Endothelial cell of umbilical vein (primary cell): ENCODE measurements around the gene DSCAML1. TPM values are rescaled to one million over a fixed set of nuclear protein-coding genes. Genes with fewer than 3 reads are reported as not detected.
"Not testable (repeated sequence)": the region's sequence is repeated elsewhere in the genome, so short reads cannot be mapped to it uniquely, and the experiment has no call there.

ENCODE experiments used
- BruUV-seq: library from RNA; stranded (reverse); fragments of 400-500 nt; replicated peaks from 2 replicates; lab custom pipeline; 2021; lab: Mats Ljungman, UMichigan
- CTCF ChIA-PET: fragments of 300-600, 350-600 bp; sonication (Branson Sonifier 250); formaldehyde crosslinking; loops from one replicate; lab custom pipeline; 2021; ENCODE audit warnings: antibody characterized with exemption, inconsistent platforms; lab: Charles Lee
- POLR2A ChIA-PET: fragments of 300-600, 350-600 bp; sonication (Branson Sonifier 250); formaldehyde crosslinking; loops from one replicate; lab custom pipeline; 2021; ENCODE audit warnings: antibody characterized with exemption, inconsistent platforms; lab: Charles Lee
- DNase-seq: peaks from one replicate; pipeline ENCODE4 v3.0.0-alpha.2; 2011; ENCODE audit warnings: low read depth, low spot score
- FAIRE-seq: peaks from 2 replicates; lab custom pipeline; 2011; peaks lifted over from hg19 to GRCh38; lab: Jason Lieb, UNC
- H2AFZ ChIP-seq: 2 replicates; pipeline ENCODE4 v1.6.0; 2012; ENCODE audit warnings: low read depth, low read length, control low read depth, inconsistent platforms
- H3K27ac ChIP-seq: 2 replicates; pipeline ENCODE4 v1.5.1; 2011; ENCODE audit warnings: low read depth, mild to moderate bottlenecking, control low read depth, low read length, moderate library complexity; ENCODE audit not compliant: insufficient read depth
- H3K27me3 ChIP-seq, 2 experiments: 2 replicates each; pipeline versions ENCODE4 v1.6.0 to v1.6.1; 2011; ENCODE audit warnings: low read length in 2 of 2, mixed read lengths in 1 of 2; ENCODE audit not compliant: control insufficient read depth in 2 of 2, insufficient read depth in 2 of 2
- H3K36me3 ChIP-seq, 2 experiments: 2 replicates in 1 of 2; 3 replicates in 1 of 2; pipeline ENCODE4 v1.5.1; 2011; ENCODE audit warnings: low read length in 2 of 2, mild to moderate bottlenecking in 1 of 2, moderate library complexity in 1 of 2; ENCODE audit not compliant: control insufficient read depth in 2 of 2, insufficient read depth in 2 of 2; ENCODE audit errors: extremely low read depth in 1 of 2
- H3K4me1 ChIP-seq: 3 replicates; pipeline ENCODE4 v1.5.1; 2011; ENCODE audit warnings: mild to moderate bottlenecking, low read length; ENCODE audit not compliant: control insufficient read depth, insufficient read depth; ENCODE audit errors: extremely low read depth
- H3K4me2 ChIP-seq: 2 replicates; pipeline ENCODE4 v1.6.1; 2011; ENCODE audit warnings: low read length, control low read depth, mixed read lengths; ENCODE audit not compliant: insufficient read depth
- H3K4me3 ChIP-seq, 3 experiments: fragments of 200-600 bp in 1 of 3; sonication (generic), shearing (Covaris generic) in 1 of 3; replicated peaks in 1 of 3; 2 replicates each; pipeline ENCODE4 v1.5.1; 2011 to 2016; ENCODE audit warnings: control low read depth in 3 of 3, low read length in 3 of 3, mild to moderate bottlenecking in 2 of 3, inconsistent platforms in 1 of 3, low read depth in 1 of 3, moderate library complexity in 1 of 3; ENCODE audit not compliant: insufficient read depth in 1 of 3
- H3K79me2 ChIP-seq: 2 replicates; pipeline ENCODE4 v1.6.0; 2012; ENCODE audit warnings: low read length, inconsistent platforms; ENCODE audit not compliant: control insufficient read depth, insufficient read depth
- H3K9ac ChIP-seq: replicated peaks from 2 replicates; pipeline ENCODE3; 2011; ENCODE audit warnings: low read length, control low read depth; ENCODE audit not compliant: insufficient read depth; ENCODE audit errors: extremely low read depth
- H3K9me1 ChIP-seq: replicated peaks from 3 replicates; pipeline ENCODE4 v1.6.0; 2011; ENCODE audit warnings: mild to moderate bottlenecking, low read length; ENCODE audit not compliant: control insufficient read depth, insufficient read depth; ENCODE audit errors: extremely low read depth
- H3K9me3 ChIP-seq: replicated peaks from 2 replicates; pipeline ENCODE4 v1.5.1; 2012; ENCODE audit warnings: low read length, inconsistent platforms; ENCODE audit not compliant: control insufficient read depth, insufficient read depth
- H4K20me1 ChIP-seq: replicated peaks from 2 replicates; pipeline ENCODE3; 2011; ENCODE audit warnings: mild to moderate bottlenecking, low read length; ENCODE audit not compliant: control insufficient read depth, insufficient read depth; ENCODE audit errors: extremely low read depth
- EZH2 ChIP-seq: IDR thresholded peaks from 2 replicates; pipeline ENCODE4 v1.6.1; 2012; ENCODE audit warnings: borderline replicate concordance, low read depth, mild to moderate bottlenecking, moderate library complexity, low read length, inconsistent platforms; ENCODE audit not compliant: severe bottlenecking
- FOS ChIP-seq: IDR thresholded peaks from 2 replicates; pipeline ENCODE4 v1.6.1; 2011; ENCODE audit warnings: mild to moderate bottlenecking, low read length, moderate library complexity, borderline replicate concordance; ENCODE audit not compliant: insufficient read depth
- GATA2 ChIP-seq: IDR thresholded peaks from 2 replicates; pipeline ENCODE4 v1.7.0; 2011; ENCODE audit warnings: low read depth, mild to moderate bottlenecking, moderate library complexity, mixed read lengths, low read length; ENCODE audit not compliant: insufficient read length, insufficient read depth
- JUN ChIP-seq: IDR thresholded peaks from 2 replicates; pipeline ENCODE4 v1.6.1; 2011; ENCODE audit warnings: borderline replicate concordance, low read depth; ENCODE audit not compliant: insufficient read length, insufficient read depth
- MAX ChIP-seq: IDR thresholded peaks from 2 replicates; pipeline ENCODE4 v1.6.1; 2011; ENCODE audit not compliant: insufficient read depth, insufficient read length
- MYC ChIP-seq: IDR thresholded peaks from one replicate; pipeline ENCODE4 v1.6.1; 2011; ENCODE audit warnings: mild to moderate bottlenecking, low read depth, low read length
- POLR2A ChIP-seq: IDR thresholded peaks from 2 replicates; pipeline ENCODE4 v1.6.1; 2012; ENCODE audit warnings: low read depth, mild to moderate bottlenecking, control low read depth, low read length
- POLR2AphosphoS5 ChIP-seq: IDR thresholded peaks from 2 replicates; pipeline ENCODE4 v1.6.1; 2012; ENCODE audit warnings: low read depth, mild to moderate bottlenecking, control low read depth, low read length, moderate library complexity; ENCODE audit not compliant: insufficient read depth
- dilution Hi-C: fragments of 300-500 bp; cut with MboI; formaldehyde crosslinking; loops from one replicate; pipeline ENCODE4 v1.15.0; 2019; ENCODE audit warnings: low sequenced_read_pairs; ENCODE audit not compliant: extremely low pct_ligation_motif_present
- intact Hi-C: fragments of 100-400 bp; cut with micrococcal nuclease; formaldehyde crosslinking; loops from one replicate; pipeline ENCODE4 v1.10.0; 2022
- polyA plus RNA-seq, 4 experiments: library from polyadenylated mRNA; depleted of rRNA in 3 of 4; stranded (reverse) in 3 of 4; unstranded in 1 of 4; fragments of >200 nt; gene quantifications; 2 replicates each; pipeline versions ENCODE4 v1.2.1 to v1.2.3, GENCODE V29; 2011 to 2012; ENCODE audit warnings: missing spikeins in 1 of 4
- total RNA-seq: library from RNA; stranded (reverse); gene quantifications from 2 replicates; pipeline ENCODE4 v1.2.3, GENCODE V29; 2021
- TF ChIP-seq, protein P1 (sequence below), 2 donors: IDR thresholded peaks; 1 replicate in 1 of 2; 2 replicates in 1 of 2; pipeline ENCODE4 v1.5.1; 2011; ENCODE audit warnings: low read length in 2 of 2, mild to moderate bottlenecking in 2 of 2, moderate library complexity in 2 of 2, control low read depth in 1 of 2, inconsistent platforms in 1 of 2, low read depth in 1 of 2; ENCODE audit not compliant: insufficient read depth in 1 of 2; ENCODE audit errors: extremely low read depth in 1 of 2

Gene DSCAML1
- total and polyA plus RNA-seq, 2 donors (not counting 3 experiments of a cell fraction or from before 2014, with no cell fraction given) = not detected

- BruUV-seq = no TSS peak
- no peak for FAIRE-seq
- Histone ChIP-seq H3K27me3 (peaks cover 0 to 1% of the 10 kb centered on the region in 2 experiments), H3K9ac (no peak overlapping the region), H3K4me1 (peaks cover 15% of the 10 kb centered on the region), H4K20me1 (no peaks in the 10 kb centered on the region), H2AFZ (no peak overlapping the region), H3K9me3 (no peaks in the 10 kb centered on the region), H3K4me2 (no peak overlapping the region), H3K27ac (no peak overlapping the region), H3K79me2 (no peaks in the 10 kb centered on the region), H3K9me1 (no peaks in the 10 kb centered on the region), H3K4me3 (no peak overlapping the region), H3K36me3 (no peaks in the 10 kb centered on the region)
- ChIA-PET POLR2A (no interaction called here), CTCF (interaction anchor here (1.0 to 12.2 kb wide), 5 partner anchors 8 to 388 kb away, joined by 3 to 520 read pairs (median 23); no protein-coding TSS in a partner anchor)
- TF ChIP-seq POLR2A = no peak
- TF ChIP-seq JUN = no peak
- TF ChIP-seq FOS = no peak
- TF ChIP-seq POLR2AphosphoS5 = no peak
- no peak for TF ChIP-seq EZH2
- TF ChIP-seq, protein P1, sequence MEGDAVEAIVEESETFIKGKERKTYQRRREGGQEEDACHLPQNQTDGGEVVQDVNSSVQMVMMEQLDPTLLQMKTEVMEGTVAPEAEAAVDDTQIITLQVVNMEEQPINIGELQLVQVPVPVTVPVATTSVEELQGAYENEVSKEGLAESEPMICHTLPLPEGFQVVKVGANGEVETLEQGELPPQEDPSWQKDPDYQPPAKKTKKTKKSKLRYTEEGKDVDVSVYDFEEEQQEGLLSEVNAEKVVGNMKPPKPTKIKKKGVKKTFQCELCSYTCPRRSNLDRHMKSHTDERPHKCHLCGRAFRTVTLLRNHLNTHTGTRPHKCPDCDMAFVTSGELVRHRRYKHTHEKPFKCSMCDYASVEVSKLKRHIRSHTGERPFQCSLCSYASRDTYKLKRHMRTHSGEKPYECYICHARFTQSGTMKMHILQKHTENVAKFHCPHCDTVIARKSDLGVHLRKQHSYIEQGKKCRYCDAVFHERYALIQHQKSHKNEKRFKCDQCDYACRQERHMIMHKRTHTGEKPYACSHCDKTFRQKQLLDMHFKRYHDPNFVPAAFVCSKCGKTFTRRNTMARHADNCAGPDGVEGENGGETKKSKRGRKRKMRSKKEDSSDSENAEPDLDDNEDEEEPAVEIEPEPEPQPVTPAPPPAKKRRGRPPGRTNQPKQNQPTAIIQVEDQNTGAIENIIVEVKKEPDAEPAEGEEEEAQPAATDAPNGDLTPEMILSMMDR (IDR thresholded peaks at IDR 0.05; ENCODE audit: extremely low read depth in 1 of 2, insufficient read depth in 1 of 2, low read depth in 1 of 2, low read length in 2 of 2) = no peak
- no peak for TF ChIP-seq GATA2
- no peak for TF ChIP-seq MAX
- TF ChIP-seq MYC = no peak
- DNase-seq = no peak
- intact Hi-C loops = loop anchor here (10.0 kb wide), 1 partner anchor 579 kb away; the partner anchor contains the start of genes PCSK7 and RNF214
- dilution Hi-C loops = no loop called here
Measured at GRCh38 chr11:117814204-117814765, 17.3 kb upstream of the DSCAML1 start.

DNA sequence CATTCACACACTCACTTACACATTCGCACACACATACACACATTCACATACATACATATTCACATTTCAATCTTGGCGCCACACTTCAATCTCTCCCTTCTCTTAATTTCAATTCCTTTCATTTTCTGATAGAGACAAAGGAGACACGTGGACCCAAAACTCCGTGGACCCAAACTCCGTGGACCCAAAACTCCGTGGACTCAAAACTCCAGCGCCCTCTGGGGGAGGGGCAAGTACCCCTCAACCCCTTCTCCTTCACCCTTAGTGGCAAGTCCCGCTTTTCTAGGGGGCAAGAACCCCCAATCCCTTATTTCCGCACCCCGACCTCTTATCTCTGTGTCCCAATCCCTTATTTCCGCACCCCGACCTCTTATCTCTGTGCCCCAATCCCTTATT lies 13.0 kb upstream of the DSCAML1 start:
- POLR2A ChIA-PET = not testable (repeated sequence)

More for the DNA sequence above, 13.0 kb upstream of the DSCAML1 start:
- H3K9ac ChIP-seq, H3K4me1 ChIP-seq, H3K9me1 ChIP-seq, BruUV-seq, H3K9me3 ChIP-seq, H4K20me1 ChIP-seq, H3K36me3 ChIP-seq, H3K27me3 ChIP-seq, H3K4me2 ChIP-seq, H3K79me2 ChIP-seq, H3K27ac ChIP-seq, H2AFZ ChIP-seq, FAIRE-seq, H3K4me3 ChIP-seq, DNase-seq, dilution Hi-C loops: not testable (repeated sequence)
- intact Hi-C loops = loop anchor here (10.0 kb wide), 1 partner anchor 575 kb away; the partner anchor contains the start of genes PCSK7 and RNF214
- CTCF ChIA-PET = interaction anchor here (1.6 to 5.1 kb wide), 6 partner anchors 9 to 385 kb away, joined by 8 to 213 read pairs (median 118); partner anchors contain the start of gene FXYD2
